ENCODE measurements around the gene RBMS2.

GRCh38 chr12:56476972-56477432, 44.6 kb upstream of the RBMS2 start:
- TF ChIP-seq CTCF (conservative IDR thresholded peaks at IDR 0.05) (no peak), ZFX (IDR thresholded peaks at IDR 0.05) (no peak)
